SK-N-SH treated with all-trans-retinoic acid at 6 μM for 48 hours (cell line): ENCODE results near the gene PARD3B.

ENCODE experiments used
- ATAC-seq: fragments of 200-7000 bp; cut with Tn5 transposase; 3 replicates; pipeline ENCODE4 v1.9.1; 2020; ENCODE audit warnings: mild to moderate bottlenecking, moderate library complexity
- ARNTL ChIP-seq: fragments of 450-650 bp; formaldehyde crosslinking; IDR thresholded peaks from 2 replicates; pipeline ENCODE4 v1.5.0; 2020; ENCODE audit warnings: low read depth, mild to moderate bottlenecking, moderate library complexity, borderline replicate concordance
- BACH2 ChIP-seq: fragments of 250-450 bp; sonication (Bioruptor Pico); IDR thresholded peaks from 2 replicates; pipeline ENCODE4 v1.9.0; 2021; ENCODE audit warnings: mild to moderate bottlenecking, borderline replicate concordance
- CSDC2 ChIP-seq: fragments of 250-450 bp; sonication (Bioruptor Pico); IDR thresholded peaks from 2 replicates; pipeline ENCODE4 v1.5.0; 2020; ENCODE audit warnings: mild to moderate bottlenecking, moderate library complexity
- ESRRG ChIP-seq: fragments of 250-450 bp; sonication (Bioruptor Pico); IDR thresholded peaks from 2 replicates; pipeline ENCODE4 v1.6.1; 2021; ENCODE audit warnings: mild to moderate bottlenecking
- GLIS3 ChIP-seq: fragments of 250-450 bp; sonication (Bioruptor Pico); IDR thresholded peaks from 2 replicates; pipeline ENCODE4 v1.5.0; 2020; ENCODE audit warnings: mild to moderate bottlenecking, moderate library complexity
- ISL1 ChIP-seq: fragments of 250-450 bp; sonication (Bioruptor Pico); IDR thresholded peaks from 2 replicates; pipeline ENCODE4 v2.1.2; 2022; ENCODE audit warnings: mild to moderate bottlenecking, moderate library complexity
- OSR1 ChIP-seq: fragments of 250-450 bp; sonication (Bioruptor Pico); IDR thresholded peaks from 2 replicates; pipeline ENCODE4 v1.8.0; 2022; ENCODE audit warnings: moderate library complexity, mild to moderate bottlenecking, inconsistent platforms
- POU6F1 ChIP-seq: fragments of 250-450 bp; sonication (Bioruptor Pico); IDR thresholded peaks from 2 replicates; pipeline ENCODE4 v1.8.0; 2021; ENCODE audit warnings: low read depth, mild to moderate bottlenecking, moderate library complexity, borderline replicate concordance
- PPARA ChIP-seq: fragments of 250-450 bp; sonication (Bioruptor Pico); IDR thresholded peaks from 2 replicates; pipeline ENCODE4 v1.5.0; 2020; ENCODE audit warnings: mild to moderate bottlenecking, borderline replicate concordance
- SNAI2 ChIP-seq: fragments of 250-450 bp; sonication (Bioruptor Pico); IDR thresholded peaks from 2 replicates; pipeline ENCODE4 v1.5.0; 2020; ENCODE audit warnings: mild to moderate bottlenecking, moderate library complexity
- TCF4 ChIP-seq: fragments of 250-450 bp; sonication (Bioruptor Pico); IDR thresholded peaks from 2 replicates; pipeline ENCODE4 v1.8.0; 2021; ENCODE audit warnings: mild to moderate bottlenecking, moderate library complexity, borderline replicate concordance
- TOX ChIP-seq: fragments of 250-450 bp; sonication (Bioruptor Pico); IDR thresholded peaks from 2 replicates; pipeline ENCODE4 v1.8.0; 2021; ENCODE audit warnings: mild to moderate bottlenecking, moderate library complexity, borderline replicate concordance
- TSHZ2 ChIP-seq: fragments of 250-450 bp; sonication (Bioruptor Pico); IDR thresholded peaks from 2 replicates; pipeline ENCODE4 v1.5.0; 2020; ENCODE audit warnings: mild to moderate bottlenecking, moderate library complexity
- ZC3H10 ChIP-seq: fragments of 250-450 bp; sonication (Bioruptor Pico); IDR thresholded peaks from 2 replicates; pipeline ENCODE4 v1.5.1; 2021; ENCODE audit warnings: mild to moderate bottlenecking, moderate library complexity
- ZFP3 ChIP-seq: fragments of 250-450 bp; sonication (Bioruptor Pico); IDR thresholded peaks from 2 replicates; pipeline ENCODE4 v1.5.0; 2020; ENCODE audit warnings: mild to moderate bottlenecking, moderate library complexity
- ZFP30 ChIP-seq: fragments of 450-650 bp; formaldehyde crosslinking; IDR thresholded peaks from 2 replicates; pipeline ENCODE4 v1.5.0; 2022; ENCODE audit warnings: mild to moderate bottlenecking, moderate library complexity
- ZNF565 ChIP-seq: fragments of 450-650 bp; formaldehyde crosslinking; conservative IDR thresholded peaks from 2 replicates; pipeline ENCODE4 v1.5.0; 2020; ENCODE audit warnings: low read depth, mild to moderate bottlenecking, moderate library complexity
- ZNF70 ChIP-seq: fragments of 450-650 bp; formaldehyde crosslinking; IDR thresholded peaks from 2 replicates; pipeline ENCODE4 v1.5.0; 2020; ENCODE audit warnings: mild to moderate bottlenecking, moderate library complexity
- ZNF8 ChIP-seq: fragments of 450-650 bp; formaldehyde crosslinking; IDR thresholded peaks from 2 replicates; pipeline ENCODE4 v1.5.0; 2020; ENCODE audit warnings: mild to moderate bottlenecking, moderate library complexity
- TF ChIP-seq, protein P1 (sequence below): fragments of 250-450 bp; sonication (Bioruptor Pico); IDR thresholded peaks from 2 replicates; pipeline ENCODE4 v1.8.0; 2020; ENCODE audit warnings: mild to moderate bottlenecking, moderate library complexity, borderline replicate concordance

Gene PARD3B

DNA sequence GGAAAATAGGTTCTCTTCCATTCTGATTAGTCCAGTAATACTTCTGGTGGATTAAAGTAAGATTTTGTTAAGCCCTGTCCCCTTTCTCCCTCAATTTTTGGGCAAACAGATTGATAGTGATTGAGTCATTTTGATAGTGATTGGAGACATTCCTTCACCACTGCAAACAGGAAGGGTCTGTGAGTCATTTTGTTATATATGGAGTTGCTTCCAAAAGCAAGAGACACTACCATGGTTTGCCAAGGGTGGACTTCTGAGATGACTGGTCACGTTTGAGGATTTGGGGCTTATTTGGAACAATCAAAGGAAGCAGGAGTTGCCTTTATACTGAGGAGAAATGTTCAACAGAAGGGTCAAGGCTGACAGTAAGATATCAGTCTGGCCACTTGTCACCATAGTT, 249.9 kb downstream of the PARD3B start:
- TF ChIP-seq GLIS3 (CRISPR knock-in tag) = no peak
- TF ChIP-seq ZNF565 = no peak
- no peak for TF ChIP-seq OSR1 (CRISPR knock-in tag)
- no peak for TF ChIP-seq ZC3H10 (CRISPR knock-in tag)
- no peak for TF ChIP-seq ARNTL
- TF ChIP-seq PPARA (CRISPR knock-in tag) = no peak
- no peak for TF ChIP-seq TOX (CRISPR knock-in tag)
- TF ChIP-seq ZNF8 = no peak
- TF ChIP-seq ZFP30 (CRISPR knock-in tag) = no peak
- no peak for TF ChIP-seq SNAI2 (CRISPR knock-in tag)
- TF ChIP-seq ISL1 (CRISPR knock-in tag) = no peak
- no peak for TF ChIP-seq POU6F1 (CRISPR knock-in tag)
- TF ChIP-seq TSHZ2 (CRISPR knock-in tag) = no peak
- TF ChIP-seq BACH2 (CRISPR knock-in tag) = no peak
- TF ChIP-seq CSDC2 (CRISPR knock-in tag) = no peak
- TF ChIP-seq ZFP3 (CRISPR knock-in tag) = no peak
- no peak for TF ChIP-seq ESRRG
- no peak for TF ChIP-seq TCF4
- TF ChIP-seq, protein P1, sequence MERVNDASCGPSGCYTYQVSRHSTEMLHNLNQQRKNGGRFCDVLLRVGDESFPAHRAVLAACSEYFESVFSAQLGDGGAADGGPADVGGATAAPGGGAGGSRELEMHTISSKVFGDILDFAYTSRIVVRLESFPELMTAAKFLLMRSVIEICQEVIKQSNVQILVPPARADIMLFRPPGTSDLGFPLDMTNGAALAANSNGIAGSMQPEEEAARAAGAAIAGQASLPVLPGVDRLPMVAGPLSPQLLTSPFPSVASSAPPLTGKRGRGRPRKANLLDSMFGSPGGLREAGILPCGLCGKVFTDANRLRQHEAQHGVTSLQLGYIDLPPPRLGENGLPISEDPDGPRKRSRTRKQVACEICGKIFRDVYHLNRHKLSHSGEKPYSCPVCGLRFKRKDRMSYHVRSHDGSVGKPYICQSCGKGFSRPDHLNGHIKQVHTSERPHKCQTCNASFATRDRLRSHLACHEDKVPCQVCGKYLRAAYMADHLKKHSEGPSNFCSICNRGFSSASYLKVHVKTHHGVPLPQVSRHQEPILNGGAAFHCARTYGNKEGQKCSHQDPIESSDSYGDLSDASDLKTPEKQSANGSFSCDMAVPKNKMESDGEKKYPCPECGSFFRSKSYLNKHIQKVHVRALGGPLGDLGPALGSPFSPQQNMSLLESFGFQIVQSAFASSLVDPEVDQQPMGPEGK = no peak

GRCh38 chr2:204796581-204796980, 251.3 kb downstream of the PARD3B start:
- no peak for TF ChIP-seq ZNF70 (CRISPR knock-in tag)
- no peak for TF ChIP-seq ESRRG
- no peak for TF ChIP-seq TOX (CRISPR knock-in tag)
- TF ChIP-seq TSHZ2 (CRISPR knock-in tag) = no peak
- TF ChIP-seq, all 23 proteins: peak for 0
- no peak for ATAC-seq

More for the DNA sequence above, 249.9 kb downstream of the PARD3B start:
- ATAC-seq = no peak

DNA sequence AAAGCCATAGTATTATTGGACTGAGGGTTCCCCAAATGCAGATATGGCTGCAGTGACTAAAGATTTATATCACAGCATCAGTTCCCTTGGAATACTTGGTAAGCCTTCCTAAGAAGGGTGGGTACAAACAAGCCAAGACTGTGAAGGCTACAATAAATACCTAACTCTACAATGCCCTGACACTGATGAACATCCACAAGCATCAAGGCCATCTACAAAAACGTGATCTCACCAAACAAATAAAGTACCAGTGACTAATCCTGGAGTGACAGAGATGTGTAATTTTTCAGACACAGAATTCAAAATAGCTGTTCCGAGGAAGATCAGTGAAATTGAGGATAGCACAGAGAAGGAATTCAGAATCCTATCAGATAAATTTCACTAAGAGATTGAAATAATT, 254.5 kb downstream of the PARD3B start:
- ATAC-seq = no peak
- TF ChIP-seq TOX (CRISPR knock-in tag) (no peak), ZFP30 (CRISPR knock-in tag) (no peak), ZNF565 (no peak)

GRCh38 chr2:204808494-204808893, 263.2 kb downstream of the PARD3B start:
- ATAC-seq = no peak
- TF ChIP-seq TCF4 = no peak
- peak; percentile 85 for TF ChIP-seq ZNF8
- TF ChIP-seq ZNF70 (CRISPR knock-in tag) = no peak
